ENCODE results near the gene NBPF1. TPM values are rescaled to one million over a fixed set of nuclear protein-coding genes. Genes with fewer than 3 reads are reported as not detected.
"Not testable (repeated sequence)": the region's sequence is repeated elsewhere in the genome, so short reads cannot be mapped to it uniquely, and the experiment has no call there.

Gene NBPF1
- total RNA-seq, 1 donor from 2014 or later = 35.3 TPM

- H3K4me1 ChIP-seq; DNase-seq; H3K4me3 ChIP-seq; intact Hi-C loops (cut with DNase I); H3K9me3 ChIP-seq; H3K27ac ChIP-seq; H3K27me3 ChIP-seq (ENCODE audit: low read depth): not testable (repeated sequence)
- H3K36me3 ChIP-seq = peaks cover 19% of the 10 kb centered on the region
- ATAC-seq = peak; percentile 5 to 8
These were observed 24.8 kb upstream of the NBPF1 start for GRCh38 chr1:16637941-16638778.

GRCh38 chr1:16636551-16637195, 23.3 kb upstream of the NBPF1 start:
- ATAC-seq; H3K9me3 ChIP-seq; intact Hi-C loops (cut with DNase I); H3K27ac ChIP-seq; H3K4me3 ChIP-seq; H3K4me1 ChIP-seq; H3K27me3 ChIP-seq (ENCODE audit: low read depth): not testable (repeated sequence)
- peaks cover 34% of the 10 kb centered on the region for H3K36me3 ChIP-seq
- DNase-seq = peak; percentile 41

GRCh38 chr1:16635959-16636358, 22.6 kb upstream of the NBPF1 start:
- DNase-seq = peak; percentile 50
- H3K27ac ChIP-seq; H3K9me3 ChIP-seq; intact Hi-C loops (cut with DNase I); H3K27me3 ChIP-seq (ENCODE audit: low read depth); ATAC-seq; H3K4me3 ChIP-seq; H3K4me1 ChIP-seq: not testable (repeated sequence)
- peaks cover 41% of the 10 kb centered on the region for H3K36me3 ChIP-seq

GRCh38 chr1:16633540-16634282, 20.3 kb upstream of the NBPF1 start:
- H3K36me3 ChIP-seq = peaks cover 64% of the 10 kb centered on the region
- H3K27me3 ChIP-seq (ENCODE audit: low read depth); H3K27ac ChIP-seq; DNase-seq; intact Hi-C loops (cut with DNase I); H3K9me3 ChIP-seq; ATAC-seq; H3K4me1 ChIP-seq; H3K4me3 ChIP-seq: not testable (repeated sequence)

GRCh38 chr1:16632044-16632850, 18.9 kb upstream of the NBPF1 start:
- H3K4me3 ChIP-seq; H3K9me3 ChIP-seq; H3K27ac ChIP-seq; intact Hi-C loops (cut with DNase I); H3K27me3 ChIP-seq (ENCODE audit: low read depth); H3K4me1 ChIP-seq: not testable (repeated sequence)
- DNase-seq = peak; percentile 45
- H3K36me3 ChIP-seq = peaks cover 78% of the 10 kb centered on the region
- peak in 1 of 2 donors; percentile 1 for ATAC-seq

- intact Hi-C loops (cut with DNase I) = no loop called here
- Histone ChIP-seq H3K4me3 (no peak overlapping the region), H3K27me3 (ENCODE audit: low read depth) (no peaks in the 10 kb centered on the region), H3K36me3 (peaks cover 84% of the 10 kb centered on the region), H3K9me3 (no peaks in the 10 kb centered on the region), H3K4me1 (no peaks in the 10 kb centered on the region), H3K27ac (no peak overlapping the region)
- ATAC-seq (peak in 1 of 2 donors; percentile 7), DNase-seq (peak; percentile 54)
- TF ChIP-seq CTCF (IDR thresholded peaks at IDR 0.05) = no peak
These were observed 18.1 kb upstream of the NBPF1 start for GRCh38 chr1:16631248-16632043.

GRCh38 chr1:16630661-16631247, 17.4 kb upstream of the NBPF1 start:
- no peak overlapping the region for H3K4me3 ChIP-seq
- H3K36me3 ChIP-seq = peaks cover 91% of the 10 kb centered on the region
- TF ChIP-seq CTCF (IDR thresholded peaks at IDR 0.05) = no peak
- H3K9me3 ChIP-seq = no peaks in the 10 kb centered on the region
- H3K27ac ChIP-seq = no peak overlapping the region
- H3K27me3 ChIP-seq (ENCODE audit: low read depth) = no peaks in the 10 kb centered on the region
- ATAC-seq (peak in 1 of 2 donors; percentile 3), DNase-seq (peak; percentile 49)
- intact Hi-C loops (cut with DNase I) = no loop called here
- H3K4me1 ChIP-seq = no peaks in the 10 kb centered on the region

- H3K27me3 ChIP-seq (ENCODE audit: low read depth); H3K9me3 ChIP-seq; intact Hi-C loops (cut with DNase I); H3K4me1 ChIP-seq; H3K27ac ChIP-seq; H3K4me3 ChIP-seq: not testable (repeated sequence)
- DNase-seq (peak; percentile 56), ATAC-seq (peak; percentile 1 to 3)
- H3K36me3 ChIP-seq = peaks cover 97% of the 10 kb centered on the region
These were observed 16.7 kb upstream of the NBPF1 start for GRCh38 chr1:16629916-16630530.
